ENCODE data around the gene CPTP.

The CPTP gene

GRCh38 chr1:1318131-1318652 is 6.4 kb upstream of the CPTP start:
- no peak overlapping the region for H2AK5ac ChIP-seq (ENCODE audit: low read depth, low read length)
- H3K9me3 ChIP-seq (replicated peaks in 1 of 2; ENCODE audit: control insufficient read depth in 2 of 2, insufficient read depth in 1 of 2, low read depth in 1 of 2, low read length in 2 of 2) = no peaks in the 10 kb centered on the region
- WGBS, 2 donors (ENCODE audit: extremely low coverage in 2 of 2, insufficient read length in 2 of 2, insufficient replicate concordance in 1 of 2) = no CpG with 5 or more reads among the region's 9 CpGs
- H3K18ac ChIP-seq (ENCODE audit: low read length) = no peak overlapping the region
- no peak overlapping the region for H2BK120ac ChIP-seq (ENCODE audit: low read depth, low read length)
- no peak overlapping the region for H2BK5ac ChIP-seq (ENCODE audit: low read length)
- no peak overlapping the region for H3K27ac ChIP-seq (replicated peaks; ENCODE audit: low read length)
- H3K4me1 ChIP-seq (ENCODE audit: control insufficient read depth in 2 of 2, insufficient read depth in 1 of 2, low read depth in 1 of 2, low read length in 2 of 2) = peaks cover 6 to 7% of the 10 kb centered on the region in 2 donors
- no peak for DNase-seq (ENCODE audit: low spot score)
- no peak overlapping the region for H2BK12ac ChIP-seq (ENCODE audit: low read length)
- H3K4ac ChIP-seq (ENCODE audit: low read length) = no peak overlapping the region
- H3K79me1 ChIP-seq (ENCODE audit: low read depth, low read length) = peaks cover 48% of the 10 kb centered on the region
- H4K91ac ChIP-seq (ENCODE audit: low read depth, low read length, poor library complexity) = no peak overlapping the region
- H3K9ac ChIP-seq (ENCODE audit: low read depth, low read length, poor library complexity) = no peak overlapping the region
- peaks cover 42 to 90% of the 10 kb centered on the region in 2 donors for H3K36me3 ChIP-seq (replicated peaks in 1 of 2; ENCODE audit: control insufficient read depth in 2 of 2, insufficient read depth in 2 of 2, low read length in 2 of 2)
- H3K14ac ChIP-seq (ENCODE audit: low read length) = no peak overlapping the region
- no peaks in the 10 kb centered on the region for H3K27me3 ChIP-seq (ENCODE audit: control insufficient read depth in 3 of 3, insufficient read depth in 3 of 3, low read depth in 1 of 3, low read length in 3 of 3)
- no peak overlapping the region for H2AFZ ChIP-seq (ENCODE audit: low read length)
- no peak overlapping the region for H4K8ac ChIP-seq (ENCODE audit: low read depth, low read length)
- no peak overlapping the region for H3K23ac ChIP-seq (ENCODE audit: low read depth, low read length, poor library complexity)
- no peak overlapping the region for H3K4me3 ChIP-seq (ENCODE audit: low read length in 2 of 2)
- H2BK15ac ChIP-seq (ENCODE audit: low read length) = no peak overlapping the region
- no peak overlapping the region for H3K4me2 ChIP-seq (ENCODE audit: insufficient read depth, low read length, poor library complexity, severe bottlenecking)

- Histone ChIP-seq H3K4me2 (ENCODE audit: insufficient read depth, low read length, poor library complexity, severe bottlenecking) (no peak overlapping the region), H3K9me3 (replicated peaks in 1 of 2; ENCODE audit: control insufficient read depth in 2 of 2, insufficient read depth in 1 of 2, low read depth in 1 of 2, low read length in 2 of 2) (no peaks in the 10 kb centered on the region), H3K23ac (ENCODE audit: low read depth, low read length, poor library complexity) (no peak overlapping the region), H3K14ac (ENCODE audit: low read length) (no peak overlapping the region), H3K4me3 (ENCODE audit: low read length in 2 of 2) (no peak overlapping the region), H2BK15ac (ENCODE audit: low read length) (no peak overlapping the region), H2AFZ (ENCODE audit: low read length) (no peak overlapping the region), H3K18ac (ENCODE audit: low read length) (no peak overlapping the region), H3K36me3 (replicated peaks in 1 of 2; ENCODE audit: control insufficient read depth in 2 of 2, insufficient read depth in 2 of 2, low read length in 2 of 2) (peaks cover 34 to 84% of the 10 kb centered on the region in 2 donors), H2BK12ac (ENCODE audit: low read length) (no peak overlapping the region), H3K27me3 (ENCODE audit: control insufficient read depth in 3 of 3, insufficient read depth in 3 of 3, low read depth in 1 of 3, low read length in 3 of 3) (no peaks in the 10 kb centered on the region), H3K4me1 (ENCODE audit: control insufficient read depth in 2 of 2, insufficient read depth in 1 of 2, low read depth in 1 of 2, low read length in 2 of 2) (peaks cover 9 to 10% of the 10 kb centered on the region in 2 donors), H2BK120ac (ENCODE audit: low read depth, low read length) (peak overlapping the region; percentile 41), H3K9ac (ENCODE audit: low read depth, low read length, poor library complexity) (peak overlapping the region; percentile 44), H2BK5ac (ENCODE audit: low read length) (no peak overlapping the region), H4K8ac (ENCODE audit: low read depth, low read length) (no peak overlapping the region), H3K4ac (ENCODE audit: low read length) (no peak overlapping the region), H3K27ac (replicated peaks; ENCODE audit: low read length) (no peak overlapping the region), H4K91ac (ENCODE audit: low read depth, low read length, poor library complexity) (no peak overlapping the region), H2AK5ac (ENCODE audit: low read depth, low read length) (peak overlapping the region; percentile 88), H3K79me1 (ENCODE audit: low read depth, low read length) (peaks cover 50% of the 10 kb centered on the region)
- WGBS, 2 donors (ENCODE audit: extremely low coverage in 2 of 2, insufficient read length in 2 of 2, insufficient replicate concordance in 1 of 2) = no CpG with 5 or more reads among the region's 36 CpGs
- no peak for DNase-seq (ENCODE audit: low spot score)
Observed at GRCh38 chr1:1318777-1319645, 5.6 kb upstream of the CPTP start.

DNA sequence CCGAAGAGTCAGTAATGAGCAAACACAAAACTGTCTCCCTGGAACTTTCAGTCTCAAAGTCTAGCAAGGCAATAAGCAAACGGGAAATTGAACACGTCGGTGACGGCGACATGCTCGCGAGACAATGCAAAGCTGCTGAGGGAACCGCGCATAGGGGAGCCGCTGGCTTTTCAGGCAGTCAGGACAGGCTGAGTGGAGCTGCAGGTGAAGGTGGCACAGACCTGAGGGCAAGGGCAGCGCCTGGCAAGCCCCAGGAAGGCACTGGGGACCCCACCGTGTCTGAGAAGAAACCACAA is 5.0 kb upstream of the CPTP start:
- Histone ChIP-seq H3K79me1 (ENCODE audit: low read depth, low read length) (peaks cover 53% of the 10 kb centered on the region), H3K9me3 (replicated peaks in 1 of 2; ENCODE audit: control insufficient read depth in 2 of 2, insufficient read depth in 1 of 2, low read depth in 1 of 2, low read length in 2 of 2) (no peaks in the 10 kb centered on the region), H3K18ac (ENCODE audit: low read length) (no peak overlapping the region), H3K23ac (ENCODE audit: low read depth, low read length, poor library complexity) (no peak overlapping the region), H3K4me3 (ENCODE audit: low read length in 2 of 2) (no peak overlapping the region), H3K4me2 (ENCODE audit: insufficient read depth, low read length, poor library complexity, severe bottlenecking) (no peak overlapping the region), H3K14ac (ENCODE audit: low read length) (no peak overlapping the region), H2AK5ac (ENCODE audit: low read depth, low read length) (no peak overlapping the region), H3K4ac (ENCODE audit: low read length) (no peak overlapping the region), H2BK5ac (ENCODE audit: low read length) (no peak overlapping the region), H4K8ac (ENCODE audit: low read depth, low read length) (no peak overlapping the region), H3K9ac (ENCODE audit: low read depth, low read length, poor library complexity) (no peak overlapping the region), H3K27me3 (ENCODE audit: control insufficient read depth in 3 of 3, insufficient read depth in 3 of 3, low read depth in 1 of 3, low read length in 3 of 3) (no peaks in the 10 kb centered on the region), H3K27ac (replicated peaks; ENCODE audit: low read length) (no peak overlapping the region), H2BK15ac (ENCODE audit: low read length) (no peak overlapping the region), H2BK12ac (ENCODE audit: low read length) (no peak overlapping the region), H4K91ac (ENCODE audit: low read depth, low read length, poor library complexity) (no peak overlapping the region), H3K36me3 (replicated peaks in 1 of 2; ENCODE audit: control insufficient read depth in 2 of 2, insufficient read depth in 2 of 2, low read length in 2 of 2) (peaks cover 29 to 79% of the 10 kb centered on the region in 2 donors), H2AFZ (ENCODE audit: low read length) (no peak overlapping the region), H2BK120ac (ENCODE audit: low read depth, low read length) (no peak overlapping the region), H3K4me1 (ENCODE audit: control insufficient read depth in 2 of 2, insufficient read depth in 1 of 2, low read depth in 1 of 2, low read length in 2 of 2) (peaks cover 9 to 10% of the 10 kb centered on the region in 2 donors)
- WGBS, 2 donors (ENCODE audit: extremely low coverage in 2 of 2, insufficient read length in 2 of 2, insufficient replicate concordance in 1 of 2) = no CpG with 5 or more reads among the region's 13 CpGs
- DNase-seq (ENCODE audit: low spot score) = no peak

GRCh38 chr1:1320666-1321448 is 3.7 kb upstream of the CPTP start:
- no peak overlapping the region for H2AK5ac ChIP-seq (ENCODE audit: low read depth, low read length)
- H3K27me3 ChIP-seq (ENCODE audit: control insufficient read depth in 3 of 3, insufficient read depth in 3 of 3, low read depth in 1 of 3, low read length in 3 of 3) = no peaks in the 10 kb centered on the region
- H3K36me3 ChIP-seq (replicated peaks in 1 of 2; ENCODE audit: control insufficient read depth in 2 of 2, insufficient read depth in 2 of 2, low read length in 2 of 2) = peaks cover 22 to 70% of the 10 kb centered on the region in 2 donors
- H3K23ac ChIP-seq (ENCODE audit: low read depth, low read length, poor library complexity) = peak overlapping the region; percentile 80
- DNase-seq (ENCODE audit: low spot score) = no peak
- WGBS, 2 donors (ENCODE audit: extremely low coverage in 2 of 2, insufficient read length in 2 of 2, insufficient replicate concordance in 1 of 2) = no CpG with 5 or more reads among the region's 23 CpGs
- no peak overlapping the region for H3K4me3 ChIP-seq (ENCODE audit: low read length in 2 of 2)
- H3K9ac ChIP-seq (ENCODE audit: low read depth, low read length, poor library complexity) = peak overlapping the region; percentile 60
- no peaks in the 10 kb centered on the region for H3K9me3 ChIP-seq (replicated peaks in 1 of 2; ENCODE audit: control insufficient read depth in 2 of 2, insufficient read depth in 1 of 2, low read depth in 1 of 2, low read length in 2 of 2)
- H4K91ac ChIP-seq (ENCODE audit: low read depth, low read length, poor library complexity) = no peak overlapping the region
- no peak overlapping the region for H2BK12ac ChIP-seq (ENCODE audit: low read length)
- H2BK5ac ChIP-seq (ENCODE audit: low read length) = no peak overlapping the region
- H2BK120ac ChIP-seq (ENCODE audit: low read depth, low read length) = no peak overlapping the region
- H3K27ac ChIP-seq (replicated peaks; ENCODE audit: low read length) = no peak overlapping the region
- no peak overlapping the region for H3K14ac ChIP-seq (ENCODE audit: low read length)
- H3K79me1 ChIP-seq (ENCODE audit: low read depth, low read length) = peaks cover 59% of the 10 kb centered on the region
- H3K4me2 ChIP-seq (ENCODE audit: insufficient read depth, low read length, poor library complexity, severe bottlenecking) = no peak overlapping the region
- no peak overlapping the region for H4K8ac ChIP-seq (ENCODE audit: low read depth, low read length)
- no peak overlapping the region for H2AFZ ChIP-seq (ENCODE audit: low read length)
- no peak overlapping the region for H2BK15ac ChIP-seq (ENCODE audit: low read length)
- H3K4ac ChIP-seq (ENCODE audit: low read length) = no peak overlapping the region
- peaks cover 13 to 16% of the 10 kb centered on the region in 2 donors for H3K4me1 ChIP-seq (ENCODE audit: control insufficient read depth in 2 of 2, insufficient read depth in 1 of 2, low read depth in 1 of 2, low read length in 2 of 2)
- H3K18ac ChIP-seq (ENCODE audit: low read length) = no peak overlapping the region
